GM19438 (cell line): ENCODE results near the gene CD300LD.
"Not testable (repeated sequence)": the region's sequence is repeated elsewhere in the genome, so short reads cannot be mapped to it uniquely, and the experiment has no call there.

Source experiments
- ATAC-seq: cut with Tn5 transposase; IDR thresholded peaks from one replicate; pipeline ENCODE4 v1.9.1; 2021; ENCODE audit warnings: low read depth; ENCODE audit not compliant: unreplicated experiment

CD300LD gene

DNA sequence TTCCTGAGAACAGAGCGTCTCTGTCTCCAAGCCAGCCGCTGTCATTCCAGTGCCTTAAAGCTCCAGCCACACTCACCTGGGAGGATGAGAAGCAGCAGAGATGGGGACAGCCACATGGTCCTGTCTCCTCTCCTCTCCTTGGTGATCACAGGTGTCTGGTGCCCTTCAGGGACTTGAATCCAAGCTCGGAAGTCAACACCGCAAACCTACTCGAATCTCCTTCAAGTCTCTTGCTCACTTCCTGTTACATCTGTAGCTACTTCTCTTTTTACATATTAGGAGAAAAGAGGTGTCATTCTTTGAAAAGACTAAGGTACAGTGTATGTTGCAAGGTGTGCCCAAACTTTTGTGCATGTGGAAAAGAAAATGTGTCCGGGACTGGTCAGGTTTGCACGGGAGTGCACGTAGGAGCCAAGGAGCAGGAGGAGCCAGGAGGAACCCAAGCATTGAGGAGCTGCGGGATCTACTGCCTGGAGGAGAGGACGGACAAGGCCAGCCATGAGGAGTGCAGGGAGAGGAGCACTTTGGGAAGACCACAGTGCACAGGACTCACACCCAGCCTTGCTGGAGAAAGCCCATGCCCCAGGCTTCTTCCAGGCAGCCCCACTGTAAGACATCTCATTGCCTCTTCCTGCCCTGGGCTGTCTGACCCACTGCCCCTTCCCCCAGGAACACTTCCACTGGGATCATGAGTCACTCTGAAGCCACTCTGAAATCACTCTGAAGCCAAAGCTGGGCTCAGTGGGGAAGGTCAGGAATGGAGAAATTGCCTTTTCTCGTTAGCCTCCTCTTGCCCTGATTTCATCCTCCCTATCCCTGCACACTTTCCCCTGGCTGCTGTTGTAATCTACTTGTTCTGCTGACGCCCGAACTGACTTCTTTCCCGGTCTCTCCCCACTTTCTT lies at the start of gene CD300LD:
Gene CD300LD (minus strand): TSS at position 197 of the 904 bp plus-strand sequence. CDS start 81 bp downstream, at position 116.
- ATAC-seq: no peak

- ATAC-seq: no peak
Measured at GRCh38 chr17:74641224-74641957, 49.3 kb upstream of the CD300LD start.

GRCh38 chr17:74639704-74640151 lies 47.6 kb upstream of the CD300LD start:
- no peak for ATAC-seq

GRCh38 chr17:74637926-74638325 lies 45.8 kb upstream of the CD300LD start:
- ATAC-seq: no peak

GRCh38 chr17:74637265-74637664 lies 45.2 kb upstream of the CD300LD start:
- no peak for ATAC-seq

- ATAC-seq: not testable (repeated sequence)
Measured at GRCh38 chr17:74636541-74637085, 44.5 kb upstream of the CD300LD start.

DNA sequence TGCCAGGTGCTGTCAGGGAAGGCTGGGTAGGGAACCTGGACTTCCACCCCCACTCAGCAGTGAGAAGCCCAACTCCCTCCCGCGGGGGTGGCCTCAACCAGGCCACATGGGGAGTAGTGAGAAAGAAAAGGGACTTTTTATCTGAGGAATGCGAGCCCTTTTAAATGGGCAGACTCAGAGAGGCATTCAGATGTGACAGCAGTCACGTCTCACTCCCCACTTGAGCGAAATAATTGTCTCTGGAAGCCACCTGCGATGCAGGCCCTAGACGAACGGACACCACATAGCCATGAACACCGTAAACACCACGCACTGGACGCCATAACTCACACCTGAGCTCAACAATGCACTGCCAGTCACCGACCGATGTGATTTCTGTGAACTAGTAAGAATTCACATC lies 43.3 kb upstream of the CD300LD start:
- ATAC-seq: no peak

DNA sequence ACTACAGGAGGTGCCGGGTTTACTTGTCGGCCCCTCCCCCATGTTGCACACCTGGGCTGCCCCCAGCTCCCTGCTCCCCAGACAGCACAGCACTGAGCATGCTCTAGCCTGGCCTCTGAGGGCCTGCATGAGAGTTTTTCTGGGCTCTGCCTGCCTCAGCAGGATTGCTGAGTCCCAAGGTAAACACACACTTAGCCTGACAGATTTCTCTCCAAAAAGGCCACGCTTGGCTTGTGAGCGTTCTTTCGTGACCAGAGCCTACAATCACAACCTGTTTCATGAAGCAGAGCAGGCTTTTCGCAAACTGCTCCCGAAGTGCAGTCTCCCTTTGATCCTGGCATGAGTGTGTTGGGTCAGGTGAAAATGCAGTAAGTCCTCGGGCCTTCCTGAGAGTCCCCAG lies 41.2 kb upstream of the CD300LD start:
- no peak for ATAC-seq

- no peak for ATAC-seq
Measured at GRCh38 chr17:74632617-74633016, 40.5 kb upstream of the CD300LD start.

- ATAC-seq: no peak
Measured at GRCh38 chr17:74631468-74632450, 39.7 kb upstream of the CD300LD start.

DNA sequence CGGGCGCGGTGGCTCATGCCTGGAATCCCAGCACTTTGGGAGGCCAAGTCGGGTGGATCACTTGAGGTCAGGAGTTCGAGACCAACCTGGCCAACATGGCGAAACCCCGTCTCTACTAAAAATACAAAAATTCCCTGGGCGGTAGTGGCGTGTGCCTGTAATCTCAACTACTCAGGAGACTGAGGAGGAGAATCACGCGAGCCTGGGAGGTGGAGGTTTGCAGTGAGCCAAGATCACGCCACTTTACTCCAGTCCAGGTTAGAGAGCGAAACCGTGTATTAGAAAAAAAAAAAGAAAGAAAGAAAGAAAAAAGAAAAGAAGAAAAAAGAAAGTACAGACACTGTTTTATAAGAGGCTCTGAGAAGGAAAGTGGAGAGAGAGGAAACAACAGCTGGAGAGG lies 38.2 kb upstream of the CD300LD start:
- not testable (repeated sequence) for ATAC-seq

DNA sequence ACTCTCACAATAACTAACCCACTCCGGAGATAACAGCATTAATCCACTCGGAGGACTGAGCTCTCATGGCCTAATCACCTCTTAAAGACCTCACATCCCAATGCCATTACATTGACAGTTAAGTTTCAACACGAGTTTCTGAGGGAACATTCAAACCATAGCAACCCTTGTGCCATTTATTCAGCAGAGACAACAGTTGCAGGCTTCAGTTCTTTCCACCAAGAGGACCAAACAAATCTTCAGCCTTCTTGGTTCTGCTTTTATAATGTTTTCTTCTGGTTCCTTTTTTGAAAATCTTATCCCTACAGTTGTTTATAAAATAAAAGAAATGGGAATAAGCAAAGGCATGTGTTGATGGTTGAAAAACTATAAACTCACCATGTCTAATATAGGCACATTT lies 33.6 kb upstream of the CD300LD start:
- ATAC-seq: no peak

DNA sequence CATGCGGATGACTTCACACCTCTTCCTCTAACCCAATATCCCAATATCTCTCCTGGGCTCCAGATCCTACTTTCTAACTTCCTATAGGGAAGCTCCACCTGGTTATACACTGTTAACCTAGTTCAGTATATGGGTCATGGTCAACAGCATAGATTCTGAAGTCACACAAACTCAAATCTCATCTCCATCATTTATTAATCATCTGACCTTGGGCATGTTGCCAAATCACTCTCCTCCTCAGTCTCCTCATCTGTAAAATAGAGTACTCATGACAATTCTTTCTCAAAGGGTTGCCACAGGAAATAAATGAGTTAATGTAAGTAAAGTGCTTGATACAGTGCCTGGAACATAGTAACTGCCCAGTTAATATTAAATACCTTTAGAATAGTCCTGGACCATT lies 32.0 kb upstream of the CD300LD start:
- ATAC-seq: no peak

GRCh38 chr17:74623693-74624093 lies 31.6 kb upstream of the CD300LD start, which contains the start of gene CD300E:
TSS of gene CD300E (minus strand) at chr17:74623738. CDS start at chr17:74623621, 117 bp downstream.
- no peak for ATAC-seq

DNA sequence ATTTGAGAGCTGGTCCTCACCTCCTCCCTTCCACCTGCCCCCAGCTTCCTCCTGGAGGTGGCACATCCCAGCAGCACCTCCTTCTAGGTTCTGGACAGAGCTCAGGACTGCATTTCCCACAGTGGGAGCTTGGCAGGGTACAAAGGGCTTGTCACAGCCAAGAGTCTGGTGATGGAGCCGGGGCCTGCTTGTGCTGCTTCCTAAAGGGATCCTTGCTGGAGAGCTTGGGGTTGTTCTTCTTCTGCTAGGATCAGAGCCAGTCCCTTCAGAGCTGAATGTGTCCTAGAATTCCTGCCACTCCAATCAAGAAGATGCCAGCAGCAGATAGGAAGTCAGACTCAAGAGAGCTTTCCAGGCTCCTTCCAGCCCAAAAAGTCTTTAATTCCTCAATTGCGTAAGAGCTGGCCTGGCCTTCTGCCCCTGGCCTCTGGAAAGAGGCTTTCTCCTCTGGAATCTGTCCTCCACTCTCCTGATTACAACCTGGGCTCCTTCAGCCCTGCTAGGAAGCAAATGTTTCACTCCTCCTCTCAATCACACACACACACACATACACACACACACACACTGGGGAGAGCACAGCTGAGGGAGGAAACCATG lies 27.1 kb upstream of the CD300LD start:
- no peak for ATAC-seq

- no peak for ATAC-seq
Measured at GRCh38 chr17:74618451-74618850, 26.4 kb upstream of the CD300LD start.

- ATAC-seq: no peak
Measured at GRCh38 chr17:74616696-74617095, 24.6 kb upstream of the CD300LD start.

GRCh38 chr17:74612046-74612445 lies 20.0 kb upstream of the CD300LD start:
- no peak for ATAC-seq

- ATAC-seq: no peak
Measured at GRCh38 chr17:74610108-74610507, 18.0 kb upstream of the CD300LD start.

DNA sequence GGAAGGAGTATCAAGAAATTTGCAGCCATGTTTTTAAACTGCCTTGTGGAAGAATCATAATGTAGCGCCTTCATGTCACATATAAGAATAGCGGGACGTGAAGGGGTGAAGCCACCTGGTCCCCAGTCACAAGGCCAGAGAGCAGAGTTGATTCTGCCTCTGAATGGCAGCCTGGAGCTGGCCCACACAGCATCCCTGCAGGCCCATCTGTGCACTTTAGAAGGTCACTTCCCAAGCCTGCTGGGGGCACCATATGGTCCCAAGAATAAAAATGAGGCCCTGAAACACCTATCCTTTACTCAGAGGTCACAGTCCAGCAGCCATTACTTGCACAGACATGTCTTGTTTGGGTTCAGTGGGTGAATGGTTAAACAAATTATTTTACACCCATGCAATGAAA lies 16.4 kb upstream of the CD300LD start:
- no peak for ATAC-seq
